GM19025 (cell line): ENCODE data around the gene RPS6KA2.

Experiments used
- ATAC-seq: cut with Tn5 transposase; IDR thresholded peaks from one replicate; pipeline ENCODE4 v1.9.1; 2021; ENCODE audit warnings: mild to moderate bottlenecking, low read depth, moderate library complexity; ENCODE audit not compliant: unreplicated experiment

The RPS6KA2 gene

DNA sequence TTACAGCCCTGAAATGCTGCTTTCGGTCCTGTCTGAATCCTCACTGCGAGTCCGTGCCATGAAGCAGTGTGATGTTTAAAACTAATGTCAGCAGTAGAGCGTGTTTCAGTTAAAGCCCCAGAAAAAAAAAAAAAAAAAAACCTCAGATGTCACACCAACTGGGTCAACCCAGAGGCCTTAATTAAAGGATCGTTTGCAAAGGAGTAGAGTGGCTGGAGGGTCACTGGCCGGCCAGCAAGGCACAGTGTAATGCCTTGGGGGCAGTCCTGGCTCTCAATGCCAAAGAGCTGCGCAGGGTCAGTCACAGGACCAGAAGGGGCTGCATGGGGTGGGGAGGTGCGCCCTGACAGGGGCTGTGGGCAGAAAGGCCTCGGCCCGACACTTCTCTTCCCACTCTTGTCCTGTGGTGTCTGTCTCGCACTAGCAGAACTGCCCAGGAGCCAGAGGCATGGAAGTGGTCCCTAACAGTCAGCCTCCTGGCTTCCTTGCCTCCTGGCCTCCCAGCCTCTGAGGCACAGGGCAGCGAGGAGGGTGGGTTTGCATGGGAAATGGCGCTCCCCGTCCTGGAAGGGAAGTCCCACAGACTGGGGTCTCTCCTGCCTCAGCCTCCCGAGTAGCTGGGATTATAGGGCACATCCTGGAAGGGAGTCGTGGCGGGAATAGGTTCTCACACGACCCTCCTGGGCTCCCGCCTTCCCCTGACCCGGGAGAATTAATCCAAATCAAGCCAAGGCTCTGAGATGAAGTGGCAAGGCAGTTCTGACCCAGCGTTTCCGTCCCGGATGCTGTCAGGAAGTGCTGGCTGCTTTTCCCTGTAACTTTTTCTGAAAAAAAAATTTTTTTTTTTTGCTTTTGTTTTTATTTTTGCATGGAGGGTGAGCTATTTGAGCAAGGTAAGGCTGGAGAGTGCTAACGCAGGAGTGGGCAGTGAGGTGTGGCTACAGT lies 190.6 kb downstream of the RPS6KA2 start:
- ATAC-seq: no peak

DNA sequence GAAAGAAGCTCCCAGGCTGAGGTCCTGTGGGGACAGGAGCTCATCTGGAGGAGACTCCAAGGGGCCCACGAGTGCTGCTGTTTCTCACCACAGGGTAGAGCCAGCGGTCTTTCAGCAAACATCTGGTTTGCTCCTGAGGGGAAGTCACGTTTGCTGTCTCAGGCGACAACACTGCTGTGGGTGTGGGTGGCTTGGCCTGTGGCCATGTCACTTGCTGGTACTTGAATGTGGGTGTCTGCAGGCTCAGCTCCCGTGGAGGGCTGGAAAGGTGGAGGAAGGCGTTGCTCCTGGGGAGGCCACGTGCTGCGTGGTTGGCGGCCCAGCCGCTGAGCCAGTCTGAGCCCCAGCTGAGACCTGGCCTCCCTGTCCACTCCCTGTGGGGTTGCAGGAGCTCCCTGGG lies 191.5 kb downstream of the RPS6KA2 start:
- ATAC-seq: no peak

DNA sequence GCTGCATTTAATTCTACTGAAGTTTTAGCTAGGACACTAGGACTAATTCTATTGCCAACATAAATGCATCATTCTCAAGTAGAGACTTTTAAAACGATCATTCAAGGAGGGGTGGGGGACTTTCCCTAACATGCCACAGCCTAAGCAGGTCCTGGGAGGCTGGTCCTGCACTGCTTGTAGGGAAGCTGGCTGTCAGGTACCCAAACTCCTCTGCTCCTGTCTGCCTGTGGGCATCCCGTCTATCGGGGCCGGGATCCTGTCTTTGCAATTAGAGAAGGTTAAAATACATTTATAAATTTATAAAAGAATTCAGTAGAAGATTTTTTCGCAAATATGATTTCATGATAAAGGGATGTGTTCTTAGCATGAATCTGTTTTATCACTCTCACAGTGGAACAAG lies 192.7 kb downstream of the RPS6KA2 start:
- no peak for ATAC-seq

DNA sequence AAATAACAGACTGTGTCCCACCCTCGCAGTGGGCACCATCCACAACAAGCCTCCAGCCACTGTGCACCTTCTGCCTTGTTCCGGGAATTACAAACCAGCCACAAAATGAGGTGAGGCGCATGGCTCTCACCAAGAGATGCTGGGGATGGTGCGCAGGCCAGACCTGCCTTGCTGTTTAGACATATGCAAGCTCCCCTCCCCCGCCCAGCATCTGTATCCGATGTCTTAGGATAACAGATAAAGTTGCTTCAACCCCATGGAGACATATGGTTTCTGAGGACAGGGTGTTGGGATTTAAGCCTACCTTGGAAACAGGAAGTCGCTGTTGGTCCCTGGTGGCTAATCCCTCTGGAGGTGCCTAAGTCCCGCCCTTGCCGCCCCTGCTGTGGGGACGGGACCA lies 194.0 kb downstream of the RPS6KA2 start:
- no peak for ATAC-seq

DNA sequence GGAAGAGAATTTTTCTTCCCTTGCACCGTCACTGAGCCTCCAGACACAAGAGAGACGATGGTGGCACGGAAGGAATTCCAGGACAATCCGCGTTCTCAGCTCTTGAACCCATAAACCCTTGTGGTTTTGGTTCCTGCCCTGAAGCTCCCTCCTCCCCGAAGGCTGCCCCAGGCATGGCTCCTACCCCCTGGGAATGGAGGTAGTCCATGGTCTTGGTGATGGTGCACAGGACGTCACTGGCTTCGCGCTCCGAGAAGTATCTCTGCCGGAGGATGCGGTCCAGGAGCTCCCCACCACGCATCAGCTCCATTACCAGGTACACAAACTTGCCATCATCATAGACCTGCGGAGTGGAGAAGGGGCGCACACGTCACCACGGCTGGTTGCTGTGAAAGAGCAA lies 196.8 kb downstream of the RPS6KA2 start:
- no peak for ATAC-seq

DNA sequence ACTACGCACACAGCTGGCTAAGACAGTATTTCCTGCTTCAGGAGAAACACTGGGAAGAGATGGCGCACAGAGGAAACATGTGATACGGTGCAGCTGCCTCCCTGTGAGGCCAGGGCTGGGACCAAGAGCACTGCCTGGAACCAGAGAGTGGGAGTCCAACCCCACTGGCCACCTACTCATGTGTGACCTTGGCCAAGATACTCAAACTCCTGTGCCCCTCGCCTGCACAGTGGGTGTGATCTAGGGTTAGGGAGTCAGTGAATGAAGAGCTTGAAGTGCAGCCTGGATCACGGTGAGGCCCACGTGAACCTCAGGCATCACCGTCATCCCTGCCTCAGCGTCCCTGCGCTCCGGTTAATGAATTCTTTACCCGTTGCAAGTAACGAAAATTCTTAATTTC lies 202.6 kb downstream of the RPS6KA2 start:
- no peak for ATAC-seq

DNA sequence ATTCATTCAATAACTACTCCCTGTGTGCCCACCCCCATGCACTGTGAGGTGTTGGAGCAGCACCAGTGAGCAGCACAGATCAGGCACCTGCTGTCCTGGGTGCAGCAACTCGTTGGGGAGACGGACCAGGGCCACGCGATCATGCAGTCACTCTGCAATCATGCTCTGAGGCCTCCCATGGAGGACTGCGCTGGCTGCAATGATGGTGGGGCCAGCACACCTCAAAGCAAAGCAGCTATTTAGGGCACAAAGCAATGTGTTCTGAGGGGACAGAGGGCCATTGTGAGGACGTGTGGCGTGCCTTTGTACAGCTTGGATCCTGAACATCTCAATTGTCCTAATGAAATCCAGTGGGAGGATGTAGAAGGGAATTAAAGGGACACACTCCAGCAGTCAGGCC lies 203.3 kb downstream of the RPS6KA2 start:
- no peak for ATAC-seq

DNA sequence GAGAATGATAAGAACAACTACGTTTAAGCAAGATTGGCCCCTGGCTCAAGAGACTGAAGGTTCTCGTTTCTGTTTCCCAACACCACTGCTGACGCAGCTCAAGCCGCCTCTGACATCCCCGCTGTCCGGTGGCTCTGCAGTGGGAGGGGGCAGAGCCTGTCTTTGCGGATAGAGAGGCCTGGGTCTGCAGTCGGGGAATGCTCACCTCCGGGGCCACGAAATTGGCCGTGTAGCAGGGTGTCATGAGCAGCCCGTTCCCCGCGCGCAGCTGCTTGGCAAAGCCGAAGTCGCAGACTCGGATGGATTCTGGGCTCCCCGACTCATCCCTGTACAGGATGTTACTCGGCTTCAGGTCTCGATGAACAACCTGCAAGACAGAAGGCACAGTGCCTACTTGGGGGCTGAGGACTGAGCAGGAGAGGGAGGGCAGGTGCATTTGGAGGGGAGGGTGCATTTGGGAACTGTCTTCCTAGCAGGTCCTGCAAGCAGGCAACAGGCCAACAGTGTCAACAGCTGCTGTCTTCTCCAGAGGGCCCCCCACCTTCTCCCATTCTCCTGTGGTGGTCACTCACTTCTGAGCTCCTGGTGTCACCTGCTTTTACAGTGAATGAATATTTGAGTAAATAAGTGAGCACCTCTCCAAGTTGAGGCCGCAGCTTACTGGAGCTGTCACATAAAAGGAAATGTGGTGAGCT lies 203.9 kb downstream of the RPS6KA2 start:
- ATAC-seq: no peak

DNA sequence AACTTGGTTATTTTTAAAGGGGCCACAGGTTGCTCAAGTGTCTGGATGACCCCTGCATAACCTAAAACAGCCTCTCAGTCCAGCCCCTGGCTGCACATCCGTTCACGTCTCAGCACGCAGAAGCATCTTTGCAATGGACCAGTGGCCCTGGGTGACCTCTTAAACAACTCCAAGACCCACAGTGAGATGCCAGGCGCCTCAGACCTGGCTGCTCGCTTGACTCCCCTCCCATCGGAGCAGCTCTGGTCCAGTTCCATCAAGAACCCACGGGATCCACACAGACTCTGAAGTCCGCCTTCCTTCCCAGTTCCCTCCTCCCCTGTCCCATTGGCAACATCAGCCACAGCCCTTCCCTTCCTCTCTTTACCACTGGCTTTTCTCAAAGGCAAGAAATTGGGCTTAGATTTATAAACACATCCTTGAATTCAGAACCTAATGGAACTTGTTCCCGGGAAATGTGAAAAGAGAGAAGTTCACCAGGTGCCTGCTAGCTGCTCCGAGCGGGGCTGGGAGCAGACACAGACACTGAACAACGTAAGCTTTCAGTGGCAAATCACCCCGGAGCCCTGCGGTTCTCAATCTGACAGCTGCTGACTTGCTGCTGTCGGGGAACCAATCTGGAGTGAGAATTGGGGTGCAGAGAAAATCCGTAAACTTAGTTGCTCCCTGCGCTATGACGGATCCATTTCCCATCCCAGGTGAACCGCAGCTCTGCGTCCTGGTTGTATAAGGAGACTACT lies 204.7 kb downstream of the RPS6KA2 start:
- no peak for ATAC-seq

DNA sequence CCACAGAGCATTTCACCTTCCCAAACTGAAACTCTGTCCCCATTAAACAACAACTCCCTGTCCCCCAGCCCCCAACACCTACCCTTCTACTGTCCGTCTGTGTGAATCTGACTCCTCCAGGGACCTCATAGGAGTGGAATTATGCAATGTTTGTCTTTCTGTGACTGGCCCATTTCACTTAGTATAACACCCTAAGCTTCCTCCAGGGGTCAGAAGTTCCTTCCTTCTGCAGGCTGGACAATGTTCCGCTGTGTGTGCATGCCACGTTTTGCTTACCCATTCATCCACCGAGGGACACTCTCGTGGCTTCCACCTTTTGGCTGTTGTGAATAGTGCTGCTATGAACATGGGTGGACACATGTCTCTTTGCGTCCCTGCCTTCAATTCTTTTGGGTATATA lies 206.7 kb downstream of the RPS6KA2 start:
- no peak for ATAC-seq

DNA sequence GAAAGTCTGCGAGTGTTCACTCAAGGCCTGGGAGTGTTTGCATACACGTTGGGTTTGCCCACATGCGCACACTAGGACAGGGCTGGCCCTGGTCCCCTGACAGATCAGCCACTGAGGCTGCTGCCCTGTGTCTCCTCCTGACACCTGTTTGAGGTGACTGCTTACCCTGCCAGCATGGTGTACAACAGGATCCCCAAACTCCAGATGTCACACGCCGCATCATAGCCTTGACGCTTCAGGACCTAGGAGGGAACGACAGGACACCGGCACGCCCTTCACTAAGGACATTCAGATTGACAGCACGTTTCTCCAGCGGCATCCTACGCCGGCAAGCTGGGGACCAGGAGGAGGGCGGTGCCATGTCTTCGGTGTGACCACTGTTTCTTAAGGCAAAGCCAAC lies 207.3 kb downstream of the RPS6KA2 start:
- ATAC-seq: peak; percentile 6

DNA sequence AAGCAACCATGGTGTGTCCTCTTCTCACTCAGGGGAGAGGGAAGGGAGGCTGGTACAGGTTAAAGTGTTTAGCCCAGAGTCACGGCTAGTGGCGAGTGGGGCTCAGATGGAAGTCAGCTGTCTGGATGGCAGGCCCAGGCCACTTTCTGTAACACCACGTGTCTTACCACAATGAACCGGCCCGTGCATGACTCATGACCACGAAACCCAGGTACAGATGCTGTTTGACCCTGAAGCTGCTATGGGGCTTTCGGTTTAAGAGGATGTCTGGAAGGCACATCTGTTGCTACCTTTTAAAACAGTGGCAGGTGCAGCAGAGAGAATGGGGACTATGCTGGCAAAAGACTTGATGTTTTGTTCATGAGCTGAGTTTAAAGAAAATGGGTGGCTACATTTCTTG lies 207.8 kb downstream of the RPS6KA2 start:
- peak; percentile 95 for ATAC-seq

DNA sequence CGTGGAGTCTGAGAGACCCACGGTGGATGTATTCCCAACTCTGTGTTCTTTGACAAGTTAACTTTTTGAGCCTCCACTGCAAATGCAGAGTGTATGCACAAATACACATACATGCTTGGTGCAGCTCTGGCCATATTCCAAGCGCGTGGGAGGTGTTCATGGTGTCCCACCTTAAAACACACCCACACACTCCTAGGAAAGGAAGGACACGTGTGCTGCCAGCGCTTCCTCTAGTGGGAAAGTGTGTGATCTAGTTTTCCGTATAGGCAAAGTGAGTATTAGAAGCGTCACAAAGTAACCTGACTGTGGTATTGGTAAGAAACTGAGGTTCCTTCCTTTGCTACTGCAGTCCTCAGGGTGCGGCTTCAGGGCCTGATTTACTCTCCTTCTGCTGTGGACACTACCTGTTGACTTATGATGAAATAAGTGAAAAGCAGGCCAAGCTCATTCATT lies 208.3 kb downstream of the RPS6KA2 start:
- ATAC-seq: no peak

DNA sequence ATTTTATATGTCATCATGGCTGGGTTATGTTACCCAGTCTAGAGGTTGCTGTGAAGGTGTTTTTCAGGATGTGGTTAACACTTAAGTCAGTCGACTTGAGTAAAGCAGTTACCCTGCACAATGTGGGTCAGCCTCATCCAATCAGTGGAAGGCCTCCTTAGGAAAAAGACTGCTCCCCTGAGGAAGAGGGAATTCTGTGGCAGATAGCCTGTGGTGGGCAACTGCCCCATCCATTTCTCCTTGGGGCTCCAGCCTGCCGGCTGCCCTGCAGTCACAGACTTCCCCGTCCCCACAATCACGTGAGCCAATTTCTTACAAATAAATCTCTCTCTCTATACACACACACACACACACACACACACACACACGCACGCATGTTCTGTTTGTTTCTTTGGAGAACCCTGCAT lies 209.8 kb downstream of the RPS6KA2 start:
- ATAC-seq: no peak

DNA sequence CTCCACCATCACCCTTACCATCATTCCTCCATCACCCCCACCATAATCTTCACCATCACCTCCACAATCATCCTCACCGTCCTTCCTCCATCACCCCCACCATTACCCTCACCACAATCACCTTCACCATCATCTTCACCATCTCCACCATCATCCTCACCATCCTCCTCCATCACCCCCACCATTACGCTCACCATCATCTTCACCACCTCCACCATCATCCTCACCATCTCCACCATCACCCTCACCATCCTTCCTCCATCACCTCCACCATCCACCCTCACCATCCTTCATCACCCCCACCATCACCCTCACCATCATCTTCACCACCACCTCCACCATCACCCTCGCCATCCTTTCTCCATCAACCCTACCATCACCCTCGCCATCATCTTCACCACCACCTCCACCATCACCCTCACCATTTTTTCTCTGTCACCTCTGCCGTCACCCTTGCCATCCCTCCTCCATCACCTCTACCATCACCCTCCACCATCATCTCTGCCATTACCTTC lies 211.2 kb downstream of the RPS6KA2 start:
- no peak for ATAC-seq

DNA sequence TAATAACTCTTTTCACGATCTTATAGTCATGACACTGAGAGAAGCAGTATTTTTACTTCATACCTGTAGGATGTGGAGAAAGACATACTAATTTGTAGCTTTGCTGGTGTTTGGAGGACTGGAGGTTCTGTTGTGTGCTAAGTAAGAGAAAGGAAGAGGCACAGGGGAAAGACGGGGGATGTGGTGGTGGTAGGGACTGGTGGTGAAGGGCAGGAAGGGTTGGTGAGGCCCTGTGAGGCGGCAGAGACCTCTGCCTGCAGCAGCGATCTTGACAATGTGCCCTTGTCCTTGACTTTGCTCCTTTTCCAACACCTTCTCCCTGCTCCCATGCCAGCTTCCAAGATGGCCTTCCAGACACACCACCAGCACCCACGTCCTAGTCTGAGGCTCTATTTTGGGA lies 211.7 kb downstream of the RPS6KA2 start:
- no peak for ATAC-seq

DNA sequence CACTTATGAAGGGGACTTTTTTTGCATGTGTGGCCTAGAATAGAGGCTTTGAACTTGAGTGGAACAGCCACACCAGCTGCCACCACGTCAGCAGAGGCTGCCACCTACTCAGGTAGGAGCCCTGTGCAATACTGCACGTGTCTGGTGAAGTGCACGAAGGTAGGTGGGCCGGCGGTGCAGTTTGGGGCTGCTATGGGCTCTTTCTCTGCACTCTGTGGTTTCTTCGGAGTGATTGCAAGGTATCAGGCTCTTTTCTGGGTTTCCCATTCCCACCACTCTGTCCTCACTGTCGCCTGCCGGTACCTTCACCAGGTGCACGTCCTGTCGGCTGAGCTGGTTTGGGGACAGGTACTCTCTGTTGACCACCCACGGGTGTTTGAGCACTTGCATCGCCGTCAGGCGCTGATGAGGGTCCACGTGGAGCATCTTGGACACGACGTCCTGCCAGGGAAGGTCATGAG lies 213.5 kb downstream of the RPS6KA2 start:
- ATAC-seq: no peak

DNA sequence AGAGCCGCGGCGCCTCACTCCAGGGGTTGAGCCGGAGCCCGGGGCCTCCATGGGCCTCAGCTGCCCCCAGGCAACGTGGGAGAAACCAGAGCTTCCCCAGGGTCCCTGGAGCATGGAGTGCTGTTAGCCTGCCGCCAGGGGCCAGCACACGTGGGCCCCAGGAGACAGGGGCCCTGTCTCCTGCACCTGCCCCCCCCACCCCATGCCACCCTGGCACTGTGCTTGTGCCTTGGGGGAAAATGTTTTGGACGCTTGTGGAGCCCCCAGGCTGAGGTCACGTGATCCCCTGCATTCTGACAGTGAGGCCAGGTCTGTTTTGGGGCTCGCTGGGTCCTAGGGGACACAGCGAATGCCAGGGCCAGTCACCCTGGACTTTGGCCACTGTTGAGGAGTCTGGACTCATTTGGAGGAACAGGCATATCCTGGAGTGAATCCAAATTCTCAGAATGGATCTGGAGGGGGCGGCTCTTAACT lies 214.1 kb downstream of the RPS6KA2 start:
- ATAC-seq: no peak

DNA sequence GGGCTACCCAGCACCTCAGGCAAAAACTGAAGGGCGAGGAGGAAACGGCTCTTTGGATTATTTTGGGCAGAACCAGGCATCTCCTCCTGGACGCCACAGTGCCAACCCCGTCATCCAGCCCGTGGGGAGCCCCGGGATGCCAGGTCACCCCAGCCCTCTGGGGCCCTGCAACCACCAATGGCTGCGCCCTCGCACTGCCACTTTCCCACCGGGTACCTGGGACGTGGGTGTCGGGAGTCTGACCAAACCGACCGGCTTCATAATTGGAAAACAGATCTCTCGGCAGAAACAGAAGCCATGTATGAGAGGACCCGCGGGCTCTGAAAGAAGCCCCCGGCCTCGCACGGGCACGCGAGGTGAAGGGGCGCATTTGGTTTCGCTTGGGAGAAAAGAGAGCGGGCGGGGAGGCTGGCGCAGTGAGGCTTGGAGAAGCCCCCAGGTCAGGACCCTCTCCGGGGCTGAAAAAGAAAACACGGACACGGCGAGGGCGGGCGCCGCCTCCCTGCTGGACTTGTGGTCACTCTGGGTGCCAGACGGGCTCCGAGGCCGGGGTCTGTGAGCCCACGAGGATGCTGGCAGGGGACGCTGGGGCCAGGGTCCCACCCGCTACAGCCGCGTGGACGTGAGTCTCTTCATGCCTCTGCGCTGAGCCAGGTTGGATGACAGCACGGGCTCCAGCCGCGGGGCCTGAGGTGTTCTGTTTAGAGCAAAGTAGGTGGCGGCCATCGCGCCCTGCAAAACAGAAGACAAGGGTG lies 214.7 kb downstream of the RPS6KA2 start:
- ATAC-seq: no peak

DNA sequence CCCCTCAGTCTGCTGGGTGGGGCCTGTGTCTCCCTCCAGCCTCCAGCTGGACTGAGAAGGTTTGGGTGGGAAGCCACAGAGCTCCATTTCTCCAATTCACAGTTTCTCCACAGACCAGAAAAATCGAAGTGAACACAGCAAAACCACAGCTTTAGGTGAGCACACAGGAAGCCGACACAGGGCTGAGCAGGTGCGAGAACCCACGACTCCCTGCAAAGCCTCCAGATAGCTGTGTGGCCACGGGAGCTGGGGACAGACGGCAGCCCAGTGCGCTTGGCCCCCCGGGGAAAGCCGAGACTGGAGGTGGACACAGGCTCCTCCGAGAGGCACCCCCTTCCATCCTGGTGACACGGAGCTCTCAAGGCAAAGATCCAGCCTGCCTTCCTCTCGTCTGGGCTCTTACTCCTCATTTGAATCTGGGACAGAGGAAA lies 215.3 kb downstream of the RPS6KA2 start:
- ATAC-seq: no peak
